Mesendoderm (in vitro differentiated cells): ENCODE measurements around the gene MEGF9.

Source experiments
- DNase-seq: peaks from one replicate; pipeline ENCODE4 v3.0.0; 2013
- H2AK5ac ChIP-seq: 2 replicates; pipeline ENCODE4 v1.6.1; 2013; ENCODE audit warnings: low read length, inconsistent platforms
- H2BK120ac ChIP-seq: 2 replicates; pipeline ENCODE4 v1.6.1; 2013; ENCODE audit warnings: low read depth, mild to moderate bottlenecking, low read length, moderate library complexity, mixed read lengths
- H2BK15ac ChIP-seq: replicated peaks from 2 replicates; pipeline ENCODE4 v1.6.1; 2013; ENCODE audit warnings: low read depth, mild to moderate bottlenecking, moderate library complexity
- H2BK5ac ChIP-seq: 2 replicates; pipeline ENCODE4 v1.6.1; 2013; ENCODE audit warnings: low read length, inconsistent platforms
- H3K18ac ChIP-seq: 2 replicates; pipeline ENCODE4 v1.6.1; 2013; ENCODE audit warnings: mild to moderate bottlenecking, low read length, mixed read lengths
- H3K23ac ChIP-seq: one replicate; pipeline ENCODE4 v1.6.1; 2013; ENCODE audit warnings: low read length
- H3K27ac ChIP-seq: 2 replicates; pipeline ENCODE4 v1.5.1; 2013; ENCODE audit warnings: low read depth, mild to moderate bottlenecking, inconsistent platforms, low read length, moderate library complexity
- H3K27me3 ChIP-seq: 2 replicates; pipeline ENCODE4 v1.6.1; 2013; ENCODE audit warnings: low read length, control low read depth, mild to moderate bottlenecking, inconsistent platforms; ENCODE audit not compliant: insufficient read depth, poor library complexity
- H3K36me3 ChIP-seq: 2 replicates; pipeline ENCODE4 v1.6.1; 2013; ENCODE audit warnings: low read length, inconsistent platforms; ENCODE audit not compliant: control insufficient read depth, insufficient read depth
- H3K4ac ChIP-seq: one replicate; pipeline ENCODE4 v1.6.1; 2013; ENCODE audit warnings: low read depth, mild to moderate bottlenecking, low read length, moderate library complexity
- H3K4me1 ChIP-seq: 2 replicates; pipeline ENCODE4 v1.6.1; 2013; ENCODE audit warnings: low read depth, low read length, inconsistent platforms; ENCODE audit not compliant: control insufficient read depth
- H3K4me2 ChIP-seq: 2 replicates; pipeline ENCODE4 v1.6.1; 2013; ENCODE audit warnings: low read length
- H3K4me3 ChIP-seq: 2 replicates; pipeline ENCODE4 v1.5.1; 2013; ENCODE audit warnings: mild to moderate bottlenecking, low read length
- H3K56ac ChIP-seq: one replicate; pipeline ENCODE4 v1.6.1; 2013; ENCODE audit warnings: low read length
- H3K79me1 ChIP-seq: 2 replicates; pipeline ENCODE4 v1.6.1; 2013; ENCODE audit warnings: low read length, inconsistent platforms
- H3K79me2 ChIP-seq: 2 replicates; pipeline ENCODE4 v1.6.1; 2013; ENCODE audit warnings: mild to moderate bottlenecking, low read length; ENCODE audit not compliant: control insufficient read depth, insufficient read depth
- H3K9ac ChIP-seq: 2 replicates; pipeline ENCODE4 v1.6.1; 2013; ENCODE audit warnings: low read length, inconsistent platforms
- H4K5ac ChIP-seq: one replicate; pipeline ENCODE4 v1.6.1; 2013; ENCODE audit warnings: low read length
- H4K8ac ChIP-seq: one replicate; pipeline ENCODE4 v1.6.1; 2013; ENCODE audit warnings: low read depth, mild to moderate bottlenecking, control low read depth, low read length, moderate library complexity
- WGBS: extraction: QIAGEN DNeasy Blood & Tissue Kit; methylation state at CpG from one replicate; pipeline ENCODE4 v1.1.7; 2013; ENCODE audit warnings: low lambda C conversion rate, missing lambda C conversion rate; ENCODE audit not compliant: insufficient coverage; ENCODE audit errors: extremely low coverage; 5-methylcytosine and 5-hydroxymethylcytosine counted together

Gene MEGF9

DNA sequence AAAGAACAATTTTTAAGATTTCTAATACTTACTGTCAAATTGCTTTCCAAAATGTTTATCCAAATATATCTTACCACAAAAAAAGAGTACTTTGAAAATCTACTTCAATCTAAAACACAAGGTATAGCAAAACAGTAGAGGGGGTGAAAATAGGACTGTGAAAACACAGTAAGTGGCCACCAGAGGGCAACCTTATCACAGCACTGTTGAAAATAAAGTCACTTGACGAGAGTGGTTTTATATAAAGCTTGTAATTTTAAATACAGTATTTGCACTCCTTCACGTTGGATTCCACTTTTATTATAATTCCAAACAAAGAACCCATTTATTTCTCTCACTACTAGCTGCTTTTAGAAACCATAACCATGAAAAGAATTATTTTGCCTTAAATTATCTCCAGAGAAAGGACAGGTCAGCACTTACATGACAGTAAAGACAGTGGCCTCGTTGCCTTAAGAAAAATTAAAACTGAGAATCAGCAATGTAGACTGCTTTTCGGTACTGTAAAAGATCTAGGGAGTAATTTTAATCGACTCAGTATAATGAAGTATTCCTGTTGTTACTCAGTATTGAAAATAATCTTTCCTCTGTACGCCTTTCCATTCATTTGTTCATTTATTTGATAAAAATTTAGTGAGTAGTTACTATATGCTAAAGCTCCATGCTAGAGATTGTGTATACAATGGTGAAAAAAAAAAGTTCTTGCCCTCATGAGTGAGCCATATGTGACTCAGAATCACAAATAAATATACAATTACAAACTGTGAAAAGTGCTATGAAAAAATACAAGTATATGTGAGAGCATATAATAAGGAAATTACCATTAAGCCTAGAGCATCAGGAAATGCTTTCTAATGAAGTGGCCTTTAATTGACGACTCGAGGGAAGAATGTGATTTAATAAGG, 94.3 kb downstream of the MEGF9 start:
- no peaks in the 10 kb centered on the region for H3K79me1 ChIP-seq
- no peak overlapping the region for H3K27ac ChIP-seq
- H2BK120ac ChIP-seq = no peak overlapping the region
- no peak overlapping the region for H2AK5ac ChIP-seq
- no peaks in the 10 kb centered on the region for H3K79me2 ChIP-seq
- H3K56ac ChIP-seq = no peak overlapping the region
- no peak overlapping the region for H4K8ac ChIP-seq
- H3K36me3 ChIP-seq = no peaks in the 10 kb centered on the region
- no peak overlapping the region for H4K5ac ChIP-seq
- H3K27me3 ChIP-seq = no peaks in the 10 kb centered on the region
- no CpG with 5 or more reads among the region's 8 CpGs for WGBS
- H3K4me3 ChIP-seq = no peak overlapping the region
- no peaks in the 10 kb centered on the region for H3K4me1 ChIP-seq
- no peak overlapping the region for H3K4ac ChIP-seq
- no peak overlapping the region for H3K23ac ChIP-seq
- no peak overlapping the region for H2BK15ac ChIP-seq
- no peak overlapping the region for H3K4me2 ChIP-seq
- no peak overlapping the region for H3K18ac ChIP-seq
- H2BK5ac ChIP-seq = no peak overlapping the region
- peak; percentile 64 for DNase-seq
- H3K9ac ChIP-seq = no peak overlapping the region

DNA sequence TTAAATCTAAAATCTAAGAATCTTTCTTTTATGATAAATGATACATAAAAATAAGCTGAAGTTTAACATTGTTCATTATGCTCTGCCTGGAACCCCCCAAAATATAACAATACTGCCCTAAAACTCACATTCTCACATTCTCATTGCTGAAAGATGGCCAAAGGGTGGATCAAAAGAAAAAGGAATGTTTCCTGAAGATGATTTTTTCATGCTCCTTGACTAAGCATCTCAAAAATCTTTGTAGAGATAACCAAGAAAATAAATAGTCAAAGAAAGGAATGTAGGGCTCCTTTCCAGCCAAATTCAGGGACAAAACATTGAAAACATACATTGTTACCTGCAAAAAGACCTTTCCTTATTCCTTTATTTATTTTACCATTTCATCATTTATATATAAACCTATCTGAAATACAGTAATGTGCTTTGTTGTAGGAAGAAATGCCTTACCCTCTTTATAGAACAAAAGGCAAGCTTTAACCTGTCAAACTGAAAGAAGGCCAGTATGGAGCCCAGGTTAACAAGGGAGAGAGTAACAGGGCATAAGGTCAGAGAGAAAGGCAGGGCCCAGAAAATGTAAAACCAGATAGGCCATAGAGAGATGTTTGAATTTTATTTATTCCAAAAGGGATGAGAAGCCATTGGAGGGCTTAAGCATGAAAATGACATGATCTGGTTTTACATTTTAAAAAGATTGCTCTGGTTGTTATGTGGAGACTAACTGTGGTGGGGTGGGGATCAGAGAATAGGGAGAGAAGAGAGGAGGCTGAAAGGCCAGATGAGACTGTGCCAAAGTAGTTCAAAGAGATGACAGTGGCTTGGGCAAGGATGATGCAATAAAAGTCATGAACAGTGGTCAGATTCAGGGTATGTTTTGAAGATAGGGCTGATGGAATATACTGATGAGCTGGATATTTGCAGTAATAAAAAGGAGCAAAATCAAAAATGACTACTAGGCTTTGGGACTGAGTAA, 97.0 kb downstream of the MEGF9 start:
- no peak overlapping the region for H4K8ac ChIP-seq
- H3K27me3 ChIP-seq = no peaks in the 10 kb centered on the region
- no peak overlapping the region for H3K23ac ChIP-seq
- no peak overlapping the region for H3K4me2 ChIP-seq
- no peak overlapping the region for H3K18ac ChIP-seq
- H3K4ac ChIP-seq = no peak overlapping the region
- no peak overlapping the region for H2BK120ac ChIP-seq
- H2BK15ac ChIP-seq = no peak overlapping the region
- H3K79me2 ChIP-seq = no peaks in the 10 kb centered on the region
- no peak overlapping the region for H2AK5ac ChIP-seq
- H3K4me3 ChIP-seq = no peak overlapping the region
- no peak for DNase-seq
- H3K56ac ChIP-seq = no peak overlapping the region
- H2BK5ac ChIP-seq = no peak overlapping the region
- no peak overlapping the region for H4K5ac ChIP-seq
- H3K4me1 ChIP-seq = no peaks in the 10 kb centered on the region
- no peaks in the 10 kb centered on the region for H3K79me1 ChIP-seq
- H3K9ac ChIP-seq = no peak overlapping the region
- no peaks in the 10 kb centered on the region for H3K36me3 ChIP-seq
- no peak overlapping the region for H3K27ac ChIP-seq

DNA sequence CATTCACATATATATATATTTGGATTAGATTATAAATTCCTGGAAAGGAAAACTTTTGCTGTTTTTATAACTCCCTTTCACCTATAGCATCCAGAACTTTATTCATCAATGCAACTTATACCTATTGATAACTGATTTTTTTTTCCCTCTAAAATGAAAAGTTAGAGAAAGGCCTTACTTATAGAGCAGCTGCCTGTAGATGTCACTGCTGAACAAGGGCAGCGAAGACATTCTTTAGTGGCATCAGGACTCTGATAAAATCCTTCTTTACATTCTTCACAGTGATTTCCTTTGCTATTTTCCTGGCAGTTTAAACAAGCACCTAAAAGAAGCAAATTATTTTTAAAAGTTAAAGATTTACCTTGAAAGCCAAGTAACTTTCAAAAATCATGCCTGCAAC, 102.1 kb downstream of the MEGF9 start:
- H3K4me3 ChIP-seq = no peak overlapping the region
- H3K4me1 ChIP-seq = no peaks in the 10 kb centered on the region
- DNase-seq = peak; percentile 52
- H3K4ac ChIP-seq = no peak overlapping the region
- no peak overlapping the region for H4K5ac ChIP-seq
- no peaks in the 10 kb centered on the region for H3K79me2 ChIP-seq
- H3K23ac ChIP-seq = no peak overlapping the region
- H3K18ac ChIP-seq = no peak overlapping the region
- no peak overlapping the region for H3K27ac ChIP-seq
- no peaks in the 10 kb centered on the region for H3K79me1 ChIP-seq
- H2BK15ac ChIP-seq = no peak overlapping the region
- no peaks in the 10 kb centered on the region for H3K36me3 ChIP-seq
- H2BK5ac ChIP-seq = no peak overlapping the region
- H3K4me2 ChIP-seq = no peak overlapping the region
- H2BK120ac ChIP-seq = no peak overlapping the region
- no peak overlapping the region for H3K56ac ChIP-seq
- H2AK5ac ChIP-seq = no peak overlapping the region
- WGBS = no CpG with 5 or more reads among the region's 1 CpG
- no peak overlapping the region for H4K8ac ChIP-seq
- no peak overlapping the region for H3K9ac ChIP-seq
- H3K27me3 ChIP-seq = no peaks in the 10 kb centered on the region

DNA sequence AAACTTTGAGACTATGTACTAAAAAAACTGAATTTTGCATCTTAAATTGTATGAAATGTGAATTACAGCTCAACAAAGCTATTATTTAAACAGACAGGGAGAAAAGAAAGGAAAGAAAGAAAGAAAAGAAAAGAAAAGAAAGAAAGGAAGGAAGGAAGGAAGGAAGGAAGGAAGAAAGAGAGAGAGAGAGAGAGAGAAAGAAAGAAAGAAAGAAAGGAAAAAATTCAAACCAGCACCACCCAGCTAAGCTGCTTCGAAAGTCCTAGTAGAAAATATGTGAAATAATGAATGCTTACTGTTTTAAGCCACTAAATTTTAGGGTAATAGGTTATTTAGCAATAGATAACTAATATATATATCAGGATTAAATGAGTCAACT, 102.6 kb downstream of the MEGF9 start:
- no peaks in the 10 kb centered on the region for H3K79me1 ChIP-seq
- no peaks in the 10 kb centered on the region for H3K27me3 ChIP-seq
- H3K4me1 ChIP-seq = no peaks in the 10 kb centered on the region
- H3K4me3 ChIP-seq = no peak overlapping the region
- no CpG with 5 or more reads among the region's 1 CpG for WGBS
- H2BK120ac ChIP-seq = no peak overlapping the region
- no peak overlapping the region for H2BK15ac ChIP-seq
- no peak overlapping the region for H4K5ac ChIP-seq
- H3K36me3 ChIP-seq = no peaks in the 10 kb centered on the region
- H2BK5ac ChIP-seq = no peak overlapping the region
- H3K23ac ChIP-seq = no peak overlapping the region
- no peak overlapping the region for H3K4me2 ChIP-seq
- no peak for DNase-seq
- no peak overlapping the region for H3K18ac ChIP-seq
- no peak overlapping the region for H2AK5ac ChIP-seq
- no peak overlapping the region for H3K27ac ChIP-seq
- no peak overlapping the region for H3K56ac ChIP-seq
- no peak overlapping the region for H4K8ac ChIP-seq
- H3K79me2 ChIP-seq = no peaks in the 10 kb centered on the region
- H3K4ac ChIP-seq = no peak overlapping the region
- H3K9ac ChIP-seq = no peak overlapping the region

GRCh38 chr9:120610975-120611689, 103.1 kb downstream of the MEGF9 start:
- DNase-seq = peak; percentile 22
- Histone ChIP-seq H3K4ac (no peak overlapping the region), H3K4me3 (no peak overlapping the region), H3K9ac (no peak overlapping the region), H4K5ac (no peak overlapping the region), H3K27ac (no peak overlapping the region), H3K23ac (no peak overlapping the region), H3K56ac (no peak overlapping the region), H3K79me1 (no peaks in the 10 kb centered on the region), H2BK120ac (no peak overlapping the region), H3K36me3 (no peaks in the 10 kb centered on the region), H3K4me2 (no peak overlapping the region), H3K18ac (no peak overlapping the region), H3K4me1 (no peaks in the 10 kb centered on the region), H3K27me3 (no peaks in the 10 kb centered on the region), H4K8ac (no peak overlapping the region), H2AK5ac (no peak overlapping the region), H2BK5ac (no peak overlapping the region), H3K79me2 (no peaks in the 10 kb centered on the region), H2BK15ac (no peak overlapping the region)
